ENCODE data around the gene CENPB. TPM values are rescaled to one million over a fixed set of nuclear protein-coding genes. Genes with fewer than 3 reads are reported as not detected.

The CENPB gene
- total and polyA plus RNA-seq, 4 donors: 35.9 to 113 (median 79.4) TPM

GRCh38 chr20:3783511-3784195, 2.9 kb downstream of the CENPB start:
- no peaks in the 10 kb centered on the region for H3K9me3 ChIP-seq (ENCODE audit: control insufficient read depth in 4 of 4, insufficient read depth in 3 of 4, low read length in 3 of 4)
- no peak overlapping the region for H3K4me3 ChIP-seq
- TF ChIP-seq, protein P1, sequence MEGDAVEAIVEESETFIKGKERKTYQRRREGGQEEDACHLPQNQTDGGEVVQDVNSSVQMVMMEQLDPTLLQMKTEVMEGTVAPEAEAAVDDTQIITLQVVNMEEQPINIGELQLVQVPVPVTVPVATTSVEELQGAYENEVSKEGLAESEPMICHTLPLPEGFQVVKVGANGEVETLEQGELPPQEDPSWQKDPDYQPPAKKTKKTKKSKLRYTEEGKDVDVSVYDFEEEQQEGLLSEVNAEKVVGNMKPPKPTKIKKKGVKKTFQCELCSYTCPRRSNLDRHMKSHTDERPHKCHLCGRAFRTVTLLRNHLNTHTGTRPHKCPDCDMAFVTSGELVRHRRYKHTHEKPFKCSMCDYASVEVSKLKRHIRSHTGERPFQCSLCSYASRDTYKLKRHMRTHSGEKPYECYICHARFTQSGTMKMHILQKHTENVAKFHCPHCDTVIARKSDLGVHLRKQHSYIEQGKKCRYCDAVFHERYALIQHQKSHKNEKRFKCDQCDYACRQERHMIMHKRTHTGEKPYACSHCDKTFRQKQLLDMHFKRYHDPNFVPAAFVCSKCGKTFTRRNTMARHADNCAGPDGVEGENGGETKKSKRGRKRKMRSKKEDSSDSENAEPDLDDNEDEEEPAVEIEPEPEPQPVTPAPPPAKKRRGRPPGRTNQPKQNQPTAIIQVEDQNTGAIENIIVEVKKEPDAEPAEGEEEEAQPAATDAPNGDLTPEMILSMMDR (IDR thresholded peaks at IDR 0.05; ENCODE audit: control extremely low read depth, extremely low read depth): no peak
- H3K27me3 ChIP-seq (ENCODE audit: control insufficient read depth in 3 of 3, insufficient read depth in 3 of 3, low read length in 2 of 3): peaks cover 0 to 10% (median 9%) of the 10 kb centered on the region in 3 donors
- no peak overlapping the region for H3K27ac ChIP-seq (ENCODE audit: low read depth in 1 of 2, low read length in 1 of 2)
- WGBS, 2 donors: 73 to 82% methylated on average over 10 of the region's 10 CpGs
- DNase-seq (no peak), ATAC-seq (ENCODE audit: insufficient read depth, low FRiP score) (no peak)
- peak overlapping the region in 1 of 2 donors; percentile 5 for H3K9ac ChIP-seq (ENCODE audit: insufficient read depth in 1 of 2, low read length in 2 of 2)
- H3K4me1 ChIP-seq (ENCODE audit: control insufficient read depth in 5 of 5, insufficient read depth in 5 of 5, low read length in 5 of 5): peaks cover 14 to 46% (median 26%) of the 10 kb centered on the region in 5 donors
- H3K36me3 ChIP-seq (ENCODE audit: control insufficient read depth in 4 of 4, insufficient read depth in 4 of 4, low read length in 4 of 4): peaks cover 0 to 12% (median 8%) of the 10 kb centered on the region in 4 donors

GRCh38 chr20:3783068-3783489, 3.5 kb downstream of the CENPB start:
- H3K27ac ChIP-seq (ENCODE audit: low read depth in 1 of 2, low read length in 1 of 2): no peak overlapping the region
- TF ChIP-seq, protein P1 (IDR thresholded peaks at IDR 0.05; ENCODE audit: control extremely low read depth, extremely low read depth): no peak

GRCh38 chr20:3782597-3782996, 3.9 kb downstream of the CENPB start:
- peak in 1 of 3 donors; percentile 38 for DNase-seq
- ATAC-seq (ENCODE audit: insufficient read depth, low FRiP score): no peak
- no peaks in the 10 kb centered on the region for H3K9me3 ChIP-seq (ENCODE audit: control insufficient read depth in 4 of 4, insufficient read depth in 3 of 4, low read length in 3 of 4)
- no peak overlapping the region for H3K4me3 ChIP-seq
- peaks cover 0 to 18% (median 17%) of the 10 kb centered on the region in 3 donors for H3K27me3 ChIP-seq (ENCODE audit: control insufficient read depth in 3 of 3, insufficient read depth in 3 of 3, low read length in 2 of 3)
- TF ChIP-seq, protein P1 (IDR thresholded peaks at IDR 0.05; ENCODE audit: control extremely low read depth, extremely low read depth): no peak
- H3K9ac ChIP-seq (ENCODE audit: insufficient read depth in 1 of 2, low read length in 2 of 2): no peak overlapping the region
- H3K36me3 ChIP-seq (ENCODE audit: control insufficient read depth in 4 of 4, insufficient read depth in 4 of 4, low read length in 4 of 4): peaks cover 0 to 12% (median 8%) of the 10 kb centered on the region in 4 donors
- 76 to 86% methylated on average over 6 of the region's 6 CpGs for WGBS, 2 donors
- peaks cover 14 to 55% (median 28%) of the 10 kb centered on the region in 5 donors for H3K4me1 ChIP-seq (ENCODE audit: control insufficient read depth in 5 of 5, insufficient read depth in 5 of 5, low read length in 5 of 5)
- H3K27ac ChIP-seq (ENCODE audit: low read depth in 1 of 2, low read length in 1 of 2): peak overlapping the region in 1 of 2 donors; percentile 6

More at GRCh38 chr20:3783068-3783489, 3.5 kb downstream of the CENPB start:
- H3K9me3 ChIP-seq (ENCODE audit: control insufficient read depth in 4 of 4, insufficient read depth in 3 of 4, low read length in 3 of 4): no peaks in the 10 kb centered on the region
- H3K4me1 ChIP-seq (ENCODE audit: control insufficient read depth in 5 of 5, insufficient read depth in 5 of 5, low read length in 5 of 5): peaks cover 14 to 51% (median 26%) of the 10 kb centered on the region in 5 donors
- ATAC-seq (ENCODE audit: insufficient read depth, low FRiP score) (no peak), DNase-seq (peak in 2 of 3 donors; percentile 68 to 76)
- peaks cover 0 to 15% (median 14%) of the 10 kb centered on the region in 3 donors for H3K27me3 ChIP-seq (ENCODE audit: control insufficient read depth in 3 of 3, insufficient read depth in 3 of 3, low read length in 2 of 3)
- WGBS, 2 donors: 77 to 79% methylated on average over 2 of the region's 2 CpGs
- peak overlapping the region in 1 of 2 donors; percentile 5 for H3K9ac ChIP-seq (ENCODE audit: insufficient read depth in 1 of 2, low read length in 2 of 2)
- H3K4me3 ChIP-seq: no peak overlapping the region
- H3K36me3 ChIP-seq (ENCODE audit: control insufficient read depth in 4 of 4, insufficient read depth in 4 of 4, low read length in 4 of 4): peaks cover 0 to 12% (median 8%) of the 10 kb centered on the region in 4 donors

All from lung (tissue), 12 donors.